Activated CD8-positive, alpha-beta memory T cell treated with anti-CD3 and anti-CD28 coated beads for 4 hours (primary cell): ENCODE measurements around the gene KLHL4.
"Not testable (repeated sequence)": the region's sequence is repeated elsewhere in the genome, so short reads cannot be mapped to it uniquely, and the experiment has no call there.

Experiments
- DNase-seq, 2 donors: peaks; one replicate each; pipeline ENCODE4 v3.0.0-alpha.2; 2020; ENCODE audit warnings: low read depth in 2 of 2

The KLHL4 gene

DNA sequence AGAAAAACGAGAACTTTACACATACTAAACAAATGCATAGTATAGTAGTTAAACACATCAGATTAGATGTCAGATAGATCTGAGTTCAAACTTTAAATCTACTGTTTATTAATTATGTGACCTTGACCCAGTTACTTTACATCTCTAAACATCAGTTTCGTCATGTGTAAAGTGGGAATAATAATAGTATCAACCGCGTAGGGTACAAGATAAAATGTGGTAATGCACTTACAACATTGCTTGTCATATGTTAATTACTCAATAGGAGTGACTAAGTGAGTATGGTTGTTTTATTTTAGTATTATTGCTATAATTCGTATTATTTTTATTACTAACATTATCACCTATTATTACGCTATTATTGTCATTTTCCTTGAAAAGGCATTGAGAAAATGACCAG lies 144.2 kb downstream of the KLHL4 start:
- DNase-seq = no peak

DNA sequence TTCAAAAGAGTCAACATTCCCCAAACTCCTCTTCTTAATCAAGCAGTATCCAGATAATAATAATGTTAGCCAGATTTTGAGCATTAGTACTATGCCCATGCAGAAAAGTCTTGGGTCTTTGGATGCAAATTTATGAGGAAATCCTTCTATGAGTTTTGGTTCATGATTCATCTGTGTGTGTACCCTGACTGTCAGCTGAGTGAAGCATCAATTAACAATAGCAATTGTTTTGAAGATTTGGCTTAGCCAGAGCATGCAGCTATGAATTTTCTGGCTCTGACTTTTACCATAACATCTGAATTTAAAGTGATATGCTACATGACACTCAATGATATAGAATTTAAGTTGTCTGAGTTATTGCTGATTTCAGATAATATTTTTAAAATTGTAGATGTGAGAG lies 145.8 kb downstream of the KLHL4 start:
- DNase-seq = no peak

DNA sequence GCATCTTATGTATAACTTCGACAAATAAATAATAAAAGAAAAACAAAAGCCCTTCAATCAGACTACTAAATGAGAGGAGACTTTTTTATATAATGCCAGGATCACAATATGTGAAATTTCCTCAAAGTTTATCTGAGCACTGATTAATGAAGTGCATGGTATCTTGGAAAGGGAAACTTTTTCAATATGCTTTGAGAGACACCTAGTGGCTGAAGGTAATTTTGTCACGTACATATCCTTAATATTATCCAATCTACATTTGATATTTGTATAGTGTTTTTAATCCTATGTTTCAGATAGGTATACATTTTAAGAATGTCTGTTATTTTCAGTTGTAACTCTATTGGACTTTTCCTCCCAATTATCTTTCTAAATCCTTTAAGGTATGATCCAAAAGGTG lies 146.8 kb downstream of the KLHL4 start:
- no peak for DNase-seq

DNA sequence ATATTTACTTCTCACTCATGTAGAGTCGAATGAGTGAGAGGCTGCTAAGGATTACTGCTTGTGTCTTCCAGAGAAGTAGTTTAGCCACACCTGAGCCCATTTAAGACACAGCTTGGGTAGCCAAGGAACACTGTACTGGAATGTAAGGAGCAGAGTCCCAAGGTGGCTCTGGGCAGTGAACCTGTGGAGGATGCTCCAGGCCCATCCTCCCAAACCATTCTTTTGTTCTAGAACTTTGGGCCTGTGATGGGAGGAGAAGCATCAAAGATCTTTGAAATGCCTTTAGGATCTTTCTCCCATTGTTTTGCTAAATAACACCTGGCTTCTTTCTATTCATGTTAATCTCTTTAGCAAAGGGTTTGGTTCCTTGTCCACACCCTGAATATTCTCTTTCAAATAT lies 162.2 kb downstream of the KLHL4 start:
- DNase-seq = no peak

DNA sequence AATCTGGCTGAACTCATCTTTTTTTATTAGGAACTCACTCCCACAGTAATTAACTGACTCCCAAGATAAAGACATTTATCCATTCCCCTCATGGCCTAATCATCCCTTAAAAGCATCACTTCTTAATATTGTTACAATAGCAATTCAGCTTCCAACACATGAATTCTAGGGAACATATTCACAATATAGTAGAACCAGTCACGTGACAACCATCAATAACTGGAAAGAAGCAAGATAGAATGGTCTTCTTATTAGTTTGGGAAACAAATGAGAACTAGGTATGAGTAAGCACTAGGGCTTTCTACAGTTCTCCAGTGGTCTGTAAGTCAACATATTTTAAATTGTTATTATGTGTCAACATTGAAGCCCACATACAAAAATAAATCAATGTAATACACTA lies 170.1 kb downstream of the KLHL4 start:
- DNase-seq = no peak

DNA sequence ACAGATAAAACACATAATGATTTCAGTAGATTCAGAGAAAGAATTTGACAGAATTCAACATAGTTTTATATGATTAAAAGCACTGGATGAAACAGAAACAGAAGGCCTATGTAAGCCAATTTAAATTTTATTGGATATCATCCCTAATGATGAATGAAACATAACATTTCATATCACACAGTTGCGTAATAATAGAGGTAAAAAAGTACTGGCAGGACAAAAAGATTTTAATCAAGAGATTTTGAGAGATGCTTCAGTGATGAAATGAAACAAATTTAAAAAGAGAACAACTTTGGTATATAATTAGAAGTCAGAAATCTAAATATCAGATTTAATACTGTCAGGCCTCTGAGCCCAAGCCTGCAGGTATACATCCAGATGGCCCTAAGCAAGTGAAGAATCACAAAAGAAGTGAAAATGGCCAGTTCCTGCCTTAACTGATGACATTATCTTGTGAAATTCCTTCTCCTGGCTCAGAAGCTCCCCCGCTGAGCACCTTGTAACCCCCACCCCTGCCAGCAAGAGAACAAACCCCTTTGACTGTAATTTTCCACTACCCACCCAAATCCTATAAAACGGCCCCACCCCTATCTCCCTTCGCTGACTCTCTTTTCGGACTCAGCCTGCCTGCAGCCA lies 170.6 kb downstream of the KLHL4 start:
- not testable (repeated sequence) for DNase-seq

DNA sequence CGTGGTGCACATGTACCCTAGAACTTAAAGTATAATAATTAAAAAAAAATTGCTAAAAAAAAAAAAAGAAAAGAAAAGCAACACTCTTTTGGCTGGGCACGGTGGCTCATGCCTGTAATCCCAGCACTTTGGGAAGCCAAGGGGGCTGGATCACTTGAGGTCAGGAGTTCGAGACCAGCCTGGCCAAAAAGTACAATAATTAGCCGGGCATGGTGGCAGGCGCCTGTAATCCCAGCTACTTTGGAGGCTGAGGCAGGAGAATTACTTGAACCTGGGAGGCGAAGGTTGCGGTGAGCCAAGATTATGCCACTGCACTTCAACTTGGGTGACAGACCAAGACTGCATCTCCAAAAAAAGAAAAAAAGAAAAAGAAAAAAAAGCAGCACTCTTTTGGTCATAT lies 171.6 kb downstream of the KLHL4 start:
- not testable (repeated sequence) for DNase-seq

DNA sequence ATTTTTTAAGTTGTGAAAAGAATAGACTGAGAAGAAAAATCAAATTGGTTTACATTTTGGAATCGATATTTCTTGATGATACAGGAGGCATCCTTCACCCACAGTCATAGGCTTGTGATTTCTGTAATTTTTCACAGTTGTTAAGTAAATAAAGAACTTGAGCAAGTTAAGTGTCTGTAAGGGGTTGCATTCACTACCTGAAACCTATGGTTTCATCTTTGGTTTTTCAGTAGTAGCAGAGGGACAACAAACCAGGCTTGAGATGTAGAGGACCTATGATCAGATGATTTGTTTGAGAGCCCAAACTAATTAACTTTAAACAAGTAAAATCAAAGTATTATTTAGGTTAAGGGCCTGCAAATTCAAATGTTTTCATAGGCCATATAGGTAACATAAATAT lies 175.6 kb downstream of the KLHL4 start:
- no peak for DNase-seq

DNA sequence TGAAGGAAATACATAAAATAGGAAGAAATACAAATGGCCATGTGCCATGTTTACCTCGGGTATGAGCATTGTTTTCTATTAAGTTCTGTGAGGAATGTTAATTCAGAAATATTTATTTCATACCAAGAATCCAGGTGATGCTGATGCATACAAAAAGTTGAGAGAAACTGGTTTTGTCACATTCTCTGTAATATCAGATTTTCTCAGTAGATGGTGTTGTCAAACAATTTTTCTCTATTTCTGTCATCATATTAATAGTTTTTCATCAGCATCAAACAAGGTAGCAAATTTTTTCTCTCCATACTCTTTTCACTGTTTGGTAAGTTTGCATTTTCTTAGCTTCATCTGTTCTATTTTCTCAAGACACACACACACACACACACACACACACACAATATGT lies 179.8 kb downstream of the KLHL4 start:
- DNase-seq = no peak

DNA sequence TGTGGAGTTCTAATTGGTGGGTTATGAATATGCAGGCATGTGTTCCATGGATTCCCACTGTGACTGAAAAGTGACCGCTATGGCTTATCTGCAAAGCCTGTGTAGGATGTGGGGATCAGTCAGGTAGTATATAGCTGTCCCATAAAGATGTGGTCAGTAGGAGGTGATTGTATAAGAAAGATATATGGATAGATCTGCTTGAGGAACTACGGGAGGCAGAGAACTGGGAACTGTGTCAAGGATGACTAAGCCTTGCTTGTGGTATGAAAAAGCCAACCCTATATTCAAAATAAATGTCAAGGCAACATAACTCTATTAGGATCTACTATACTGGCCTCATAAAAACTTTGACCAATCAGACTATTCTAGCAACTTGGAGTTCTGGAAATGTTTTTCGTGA lies 185.2 kb downstream of the KLHL4 start:
- no peak for DNase-seq

DNA sequence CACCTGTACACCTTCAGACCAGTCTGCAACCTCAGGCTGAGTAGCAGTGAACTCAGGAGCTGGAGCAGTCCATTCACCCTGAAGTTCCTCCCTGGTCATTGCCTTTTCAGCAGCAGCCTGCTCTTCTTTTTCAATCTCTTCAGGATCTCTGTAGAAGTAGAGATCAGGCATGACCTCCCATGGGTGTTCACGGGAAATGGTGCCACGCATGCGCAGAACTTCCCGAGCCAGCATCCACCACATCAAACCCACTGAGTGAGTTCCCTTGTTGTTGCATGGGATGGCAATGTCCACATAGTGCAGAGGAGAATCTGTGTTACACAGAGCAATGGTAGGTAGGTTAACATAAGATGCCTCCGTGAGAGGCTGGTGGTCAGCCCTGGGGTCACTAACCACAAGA lies 185.9 kb downstream of the KLHL4 start:
- not testable (repeated sequence) for DNase-seq

DNA sequence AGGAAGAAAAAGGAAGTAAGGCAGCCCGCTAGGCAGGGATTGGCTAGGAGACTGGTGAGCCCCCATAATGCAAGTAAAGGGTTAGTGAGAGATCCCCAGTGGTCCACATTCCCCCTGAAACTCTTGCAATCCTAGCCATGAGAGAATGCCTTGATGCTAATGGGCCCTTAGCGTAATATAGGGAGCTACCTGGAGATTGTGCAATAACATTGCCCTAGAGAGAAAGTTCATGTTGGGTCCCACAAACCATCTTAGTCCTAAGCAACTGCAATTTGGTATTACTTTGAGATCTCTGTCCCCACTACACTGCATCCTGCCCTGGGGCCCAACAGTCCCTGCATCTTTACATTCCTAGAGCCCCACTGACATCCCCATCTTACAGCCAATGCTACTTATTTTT lies 188.5 kb downstream of the KLHL4 start:
- no peak for DNase-seq

DNA sequence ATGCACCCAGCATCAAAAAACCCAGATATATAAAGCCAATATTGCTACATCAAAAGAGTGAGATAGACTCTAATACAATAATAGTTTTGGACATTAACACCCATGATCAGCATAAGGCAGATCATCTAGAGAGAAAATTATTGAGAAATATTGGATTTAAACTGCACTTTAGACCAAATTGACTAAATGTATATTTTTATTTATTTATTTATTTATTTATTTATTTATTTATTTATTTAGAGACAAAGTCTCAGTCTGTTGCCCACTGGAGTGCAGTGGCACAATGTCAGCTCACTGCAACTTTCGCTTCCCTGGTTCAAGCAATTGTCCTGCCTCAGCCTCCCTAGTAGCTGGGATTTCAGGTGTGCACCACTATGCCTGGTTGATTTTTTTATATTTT lies 193.0 kb downstream of the KLHL4 start:
- DNase-seq = no peak
